ENCODE measurements around the gene ARHGAP24.

Gene ARHGAP24

DNA sequence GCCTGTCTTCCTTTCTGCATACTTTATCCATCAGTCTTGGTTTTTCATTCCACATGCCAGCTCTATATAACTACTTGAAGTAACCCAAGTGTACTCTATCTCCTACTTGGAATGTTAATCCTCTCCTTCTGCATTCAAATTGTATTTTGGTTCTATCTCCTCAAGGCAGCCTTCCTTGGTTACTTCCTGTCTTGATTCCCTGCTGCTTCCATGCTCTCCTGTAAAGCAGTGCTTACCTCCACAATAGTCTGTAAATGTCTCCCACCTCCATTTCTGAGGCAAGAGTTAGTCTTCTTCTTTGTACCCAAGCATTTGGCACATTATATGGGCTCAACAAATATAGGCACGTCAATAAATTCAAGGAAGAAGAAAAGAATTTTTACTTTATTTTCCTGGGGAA, 298.4 kb downstream of the ARHGAP24 start:
- TF ChIP-seq CTCF (IDR thresholded peaks at IDR 0.05; ENCODE audit: borderline replicate concordance, insufficient read depth, low read depth, low read length): no peak
- no peak overlapping the region for H3K4me3 ChIP-seq (ENCODE audit: low read depth, low read length)

GRCh38 chr4:85774000-85774399, 299.1 kb downstream of the ARHGAP24 start:
- H3K4me3 ChIP-seq (ENCODE audit: low read depth, low read length): no peak overlapping the region
- no peak for TF ChIP-seq CTCF (IDR thresholded peaks at IDR 0.05; ENCODE audit: borderline replicate concordance, insufficient read depth, low read depth, low read length)

DNA sequence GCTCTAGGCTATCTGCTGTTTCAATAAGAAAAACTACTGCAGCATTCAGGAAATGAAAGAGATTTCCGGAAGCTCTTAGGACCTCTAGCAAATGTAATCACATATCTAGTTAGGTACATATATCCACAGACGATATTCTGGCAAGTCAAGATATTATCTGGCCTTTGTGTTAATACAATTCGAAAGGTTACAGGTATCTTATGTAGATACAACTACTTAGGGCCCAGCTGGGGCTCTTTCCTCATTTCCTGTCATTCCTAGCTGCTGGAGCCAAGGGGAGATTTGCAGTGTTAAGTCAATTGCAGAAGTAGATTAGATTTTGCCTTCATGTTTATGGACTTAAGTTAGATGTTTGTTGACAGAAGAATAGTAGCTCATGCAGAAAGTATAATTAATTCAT, 299.5 kb downstream of the ARHGAP24 start:
- no peak overlapping the region for H3K4me3 ChIP-seq (ENCODE audit: low read depth, low read length)
- no peak for TF ChIP-seq CTCF (IDR thresholded peaks at IDR 0.05; ENCODE audit: borderline replicate concordance, insufficient read depth, low read depth, low read length)

- no peak overlapping the region for H3K4me3 ChIP-seq (ENCODE audit: low read depth, low read length)
- no peak for TF ChIP-seq CTCF (IDR thresholded peaks at IDR 0.05; ENCODE audit: borderline replicate concordance, insufficient read depth, low read depth, low read length)
These were observed 301.1 kb downstream of the ARHGAP24 start for GRCh38 chr4:85776096-85776495.

GRCh38 chr4:85776579-85776978, 301.6 kb downstream of the ARHGAP24 start:
- TF ChIP-seq CTCF (IDR thresholded peaks at IDR 0.05; ENCODE audit: borderline replicate concordance, insufficient read depth, low read depth, low read length): no peak
- no peak overlapping the region for H3K4me3 ChIP-seq (ENCODE audit: low read depth, low read length)

DNA sequence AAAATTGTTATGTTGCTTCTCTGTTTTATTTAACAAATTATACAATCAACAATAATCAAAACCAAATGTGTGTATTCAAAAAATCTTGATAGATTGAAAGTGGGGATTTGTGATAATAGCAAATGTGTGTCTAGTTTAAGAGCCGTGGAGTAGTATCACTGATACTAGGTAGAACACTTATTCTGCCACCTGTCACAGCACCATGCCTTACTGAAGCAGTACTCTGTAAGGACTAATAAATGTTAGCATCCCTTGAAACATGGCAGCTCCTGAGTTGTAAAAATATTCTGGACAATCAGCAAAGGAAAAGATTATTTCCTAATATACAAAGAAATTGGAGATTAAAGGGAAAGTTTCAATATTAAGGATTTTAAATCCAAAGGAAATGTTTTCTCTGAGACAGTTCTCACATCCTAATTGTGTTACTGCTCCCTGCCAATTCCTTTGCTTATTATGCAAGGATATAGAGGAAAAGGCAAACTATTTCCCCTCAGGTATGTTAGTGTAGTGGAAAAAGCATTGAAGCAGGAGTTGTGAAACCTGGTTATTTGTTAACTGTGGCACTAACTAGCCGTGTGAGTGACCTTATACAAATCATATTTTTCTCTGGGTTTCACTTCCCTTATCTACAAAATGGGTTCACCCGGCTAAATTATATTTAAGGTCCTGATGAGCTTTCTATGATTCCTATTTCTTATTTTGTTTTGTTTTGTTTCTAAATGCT, 303.1 kb downstream of the ARHGAP24 start:
- TF ChIP-seq CTCF (IDR thresholded peaks at IDR 0.05; ENCODE audit: borderline replicate concordance, insufficient read depth, low read depth, low read length): no peak
- H3K4me3 ChIP-seq (ENCODE audit: low read depth, low read length): no peak overlapping the region

- TF ChIP-seq CTCF (IDR thresholded peaks at IDR 0.05; ENCODE audit: borderline replicate concordance, insufficient read depth, low read depth, low read length): no peak
- no peak overlapping the region for H3K4me3 ChIP-seq (ENCODE audit: low read depth, low read length)
These were observed 303.7 kb downstream of the ARHGAP24 start for GRCh38 chr4:85778632-85779131.
